ENCODE data around the gene ELMO1.

GRCh38 chr7:37330775-37331174 lies 117.9 kb downstream of the ELMO1 start:
- no peak for TF ChIP-seq CTCF (IDR thresholded peaks at IDR 0.05; ENCODE audit: low read depth, low read length, missing input control)
- no peak for TF ChIP-seq HNF4G (IDR thresholded peaks at IDR 0.05)
- TF ChIP-seq JUND (IDR thresholded peaks at IDR 0.05), result no peak
- no peak for TF ChIP-seq TAF1 (conservative IDR thresholded peaks at IDR 0.05)
- TF ChIP-seq SP1 (IDR thresholded peaks at IDR 0.05), result no peak
- no peak for TF ChIP-seq RAD21 (IDR thresholded peaks at IDR 0.05)
- no peak for TF ChIP-seq REST (IDR thresholded peaks at IDR 0.05)
- no peak for TF ChIP-seq FOXA1 (IDR thresholded peaks at IDR 0.05)
- TF ChIP-seq YY1 (IDR thresholded peaks at IDR 0.05), result no peak
- no peak for TF ChIP-seq GABPA (IDR thresholded peaks at IDR 0.05 in 1 of 2, conservative IDR thresholded peaks at IDR 0.05 in 1 of 2)
- TF ChIP-seq EGR1 (IDR thresholded peaks at IDR 0.05; ENCODE audit: low read depth in 2 of 2), result no peak
- TF ChIP-seq RXRA (IDR thresholded peaks at IDR 0.05), result no peak
- no peak for TF ChIP-seq MAX (IDR thresholded peaks at IDR 0.05)

Measured in liver (tissue), 3 donors.